NCI-H1694 (cell line): Measurements from ENCODE around the gene STXBP5L.
"Not testable (repeated sequence)": the region's sequence is repeated elsewhere in the genome, so short reads cannot be mapped to it uniquely, and the experiment has no call there.

Source experiments
- DNase-seq: peaks from one replicate; lab custom pipeline; 2025; lab: John Stamatoyannopoulos, UW

Gene STXBP5L

DNA sequence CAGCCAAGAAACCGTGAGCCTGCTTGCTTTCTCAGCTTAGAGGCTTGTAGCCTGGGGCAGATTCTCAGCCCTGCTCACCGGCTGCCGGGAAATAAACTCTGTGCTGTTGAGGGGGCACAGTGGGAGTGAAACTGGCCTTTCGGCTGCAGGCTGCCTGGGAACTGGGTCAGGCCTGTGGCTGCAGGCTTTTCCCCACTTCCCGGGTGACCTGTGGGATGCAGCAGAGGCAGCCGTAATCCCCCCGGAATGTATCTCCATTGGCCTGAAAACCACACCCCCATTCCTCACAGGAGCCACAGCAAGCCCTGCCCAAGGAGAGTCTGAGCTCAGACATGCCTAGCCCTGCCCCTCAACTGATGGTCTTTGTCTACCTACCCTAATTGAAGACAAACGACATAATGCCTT, 110.9 kb downstream of the STXBP5L start:
- no peak for DNase-seq

- no peak for DNase-seq
Measured at GRCh38 chr3:121063628-121064027, 155.6 kb downstream of the STXBP5L start.

DNA sequence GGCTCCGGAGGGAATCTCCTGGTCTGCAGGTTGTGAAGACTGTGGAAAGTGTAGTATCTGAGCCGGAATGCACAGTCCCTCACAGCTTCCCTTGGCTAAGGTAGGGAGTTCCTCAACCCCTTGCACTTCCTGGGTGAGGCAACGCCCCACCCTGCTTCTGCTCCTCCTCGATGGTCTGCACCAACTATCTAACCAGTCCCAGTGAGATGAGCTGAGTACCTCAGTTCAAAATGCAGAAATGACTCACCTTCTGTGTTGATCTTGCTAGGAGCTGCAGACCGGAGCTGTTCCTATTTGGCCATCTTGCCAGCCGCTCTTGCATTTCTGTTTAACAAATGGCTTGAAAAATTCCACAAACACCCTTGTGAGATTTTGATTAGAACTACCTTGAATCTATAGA, 156.1 kb downstream of the STXBP5L start:
- DNase-seq = no peak

- DNase-seq = peak; percentile 41
Measured at GRCh38 chr3:121072133-121072532, 164.1 kb downstream of the STXBP5L start.

DNA sequence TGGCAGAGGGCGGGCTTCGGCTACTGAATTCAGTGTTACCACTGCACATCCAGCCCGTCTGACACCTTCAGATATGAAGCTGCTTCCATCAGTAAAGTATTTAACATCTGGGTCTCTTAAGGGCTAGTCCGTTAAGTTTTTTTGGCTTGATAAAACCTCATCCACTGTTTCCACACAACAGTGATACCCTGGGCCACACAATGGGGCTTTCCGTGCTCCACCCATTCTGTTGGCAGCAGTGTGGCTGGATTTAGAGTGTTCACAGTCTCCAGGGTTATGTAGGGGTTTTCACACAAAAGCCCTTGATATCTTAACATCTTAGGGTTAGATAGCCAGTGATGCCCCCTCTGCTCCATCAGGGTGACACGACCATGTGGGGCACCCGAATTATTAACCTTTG, 165.0 kb downstream of the STXBP5L start:
- no peak for DNase-seq

DNA sequence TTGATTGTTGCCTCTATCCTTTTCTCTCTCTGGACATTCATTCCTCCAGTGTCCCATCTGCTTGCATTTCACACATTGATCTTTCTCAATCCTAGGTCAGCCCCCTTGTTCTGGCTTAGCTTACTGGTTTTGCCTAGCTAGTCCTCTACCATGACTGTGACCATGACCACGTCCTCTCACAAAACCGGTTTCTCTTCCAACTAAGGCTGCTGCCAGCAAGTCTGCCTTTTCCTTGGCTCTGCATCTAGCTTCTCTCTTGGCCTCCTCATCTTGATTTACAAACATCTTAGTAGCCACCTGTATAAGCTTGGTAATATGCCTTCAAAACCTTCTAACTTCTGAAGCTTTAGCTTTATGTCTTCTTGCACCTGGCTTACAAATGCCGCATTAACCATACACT, 167.2 kb downstream of the STXBP5L start:
- no peak for DNase-seq

- not testable (repeated sequence) for DNase-seq
Measured at GRCh38 chr3:121078378-121079101, 170.5 kb downstream of the STXBP5L start.

- DNase-seq = no peak
Measured at GRCh38 chr3:121096953-121097352, 188.9 kb downstream of the STXBP5L start.

GRCh38 chr3:121111086-121111485, 203.1 kb downstream of the STXBP5L start:
- not testable (repeated sequence) for DNase-seq

GRCh38 chr3:121111914-121112612, 204.1 kb downstream of the STXBP5L start:
- no peak for DNase-seq

GRCh38 chr3:121126033-121126706, 218.2 kb downstream of the STXBP5L start:
- peak; percentile 35 for DNase-seq

GRCh38 chr3:121126707-121127035, 218.7 kb downstream of the STXBP5L start:
- no peak for DNase-seq

DNA sequence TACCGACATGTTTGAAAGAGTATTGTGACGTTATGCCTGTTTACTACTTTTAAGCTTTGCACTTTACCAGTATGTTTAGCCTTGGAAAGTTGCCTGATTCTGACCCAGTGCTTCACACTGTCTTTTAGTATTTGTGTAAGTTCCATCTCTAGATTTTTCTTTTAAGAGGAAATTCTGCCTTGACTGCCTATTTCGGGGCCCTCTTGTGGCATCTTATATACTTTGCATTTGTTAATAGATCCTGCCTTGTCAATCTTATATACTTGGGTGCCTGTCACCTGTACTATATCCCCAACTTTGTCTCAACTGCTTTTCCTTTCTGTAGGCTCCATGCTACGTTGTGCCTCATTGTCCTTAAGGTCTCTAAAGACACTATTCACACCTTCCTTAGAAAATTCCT, 244.6 kb downstream of the STXBP5L start:
- no peak for DNase-seq

GRCh38 chr3:121153851-121154250, 245.8 kb downstream of the STXBP5L start:
- no peak for DNase-seq

GRCh38 chr3:121155028-121155427, 247.0 kb downstream of the STXBP5L start:
- no peak for DNase-seq

DNA sequence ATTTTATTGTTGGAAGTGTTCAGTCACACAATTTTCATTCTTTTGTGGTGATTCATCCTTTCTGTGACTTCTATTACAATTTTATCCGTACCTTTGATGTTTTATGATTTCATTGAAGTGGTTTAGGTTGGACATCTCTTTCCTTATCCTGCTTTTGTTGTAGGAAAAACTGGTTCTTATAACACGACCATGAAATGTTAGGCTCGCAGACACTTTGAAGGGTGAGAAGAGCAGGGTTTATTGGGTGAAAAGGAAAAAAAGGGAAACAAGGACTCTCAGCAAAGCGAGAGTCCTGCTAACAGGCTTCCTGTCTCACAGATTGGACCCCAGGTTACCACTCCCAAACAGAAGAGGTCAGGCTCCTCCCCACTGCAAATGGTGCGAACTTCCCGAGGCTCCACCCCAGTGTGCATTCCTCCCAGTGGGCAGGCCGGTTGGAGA, 257.4 kb downstream of the STXBP5L start:
- DNase-seq = no peak

- DNase-seq = no peak
Measured at GRCh38 chr3:121167374-121168139, 259.6 kb downstream of the STXBP5L start.

- DNase-seq = no peak
Measured at GRCh38 chr3:121175083-121175482, 267.1 kb downstream of the STXBP5L start.

DNA sequence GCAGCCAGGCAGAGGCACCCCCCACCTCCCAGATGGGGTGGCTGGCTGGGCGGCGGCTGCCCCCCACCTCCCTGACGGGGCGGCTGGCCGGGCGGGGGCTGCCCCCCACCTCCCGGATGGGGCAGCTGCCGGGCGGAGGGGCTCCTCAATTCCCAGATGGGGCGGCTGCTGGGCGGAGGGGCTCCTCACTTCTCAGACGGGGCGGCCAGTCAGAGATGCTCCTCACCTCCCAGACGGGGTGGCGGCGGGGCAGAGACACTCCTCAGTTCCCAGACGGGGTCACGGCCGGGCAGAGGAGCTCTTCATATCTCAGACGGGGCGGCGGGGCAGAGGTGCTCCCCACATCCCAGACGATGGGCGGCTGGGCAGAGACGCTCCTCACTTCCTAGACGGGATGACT, 282.6 kb downstream of the STXBP5L start:
- not testable (repeated sequence) for DNase-seq

DNA sequence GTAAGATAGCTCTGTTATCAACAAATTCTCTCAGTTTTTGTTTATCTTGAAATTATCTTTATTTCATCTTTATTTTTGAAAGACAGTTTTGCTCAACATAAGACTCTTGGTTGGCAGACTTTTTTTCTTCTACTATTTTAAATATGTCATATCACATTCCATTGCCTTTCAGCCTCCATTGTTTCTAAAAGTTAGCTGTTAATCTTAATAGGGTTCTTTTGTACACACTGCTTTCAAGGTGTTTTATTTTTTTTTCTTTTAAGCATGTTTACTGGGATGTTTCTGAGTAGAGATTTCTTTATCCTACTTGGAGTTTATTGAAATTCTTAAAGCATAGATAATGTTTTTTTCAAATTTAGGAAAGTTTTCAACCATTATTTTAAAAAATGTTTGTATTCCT, 294.6 kb downstream of the STXBP5L start:
- DNase-seq = no peak

DNA sequence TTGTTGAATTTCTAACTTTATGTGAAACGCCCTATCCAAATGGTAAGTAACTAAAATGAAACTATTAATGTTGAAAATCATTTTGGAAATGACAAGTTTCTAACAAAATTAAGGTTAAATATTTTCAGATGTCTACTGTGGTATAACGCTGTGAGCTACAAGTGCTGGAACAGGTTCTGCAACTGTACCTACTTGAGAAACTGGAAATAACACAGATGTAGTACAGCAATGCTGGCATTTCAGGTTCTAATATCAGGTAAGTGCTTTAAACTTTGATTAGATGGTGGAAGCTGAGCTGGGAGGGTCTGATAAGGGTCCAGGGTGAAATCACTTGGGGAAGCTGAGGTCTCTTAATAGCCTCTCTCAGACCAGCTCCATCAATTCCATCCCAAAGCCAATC, 315.1 kb downstream of the STXBP5L start:
- DNase-seq = no peak

DNA sequence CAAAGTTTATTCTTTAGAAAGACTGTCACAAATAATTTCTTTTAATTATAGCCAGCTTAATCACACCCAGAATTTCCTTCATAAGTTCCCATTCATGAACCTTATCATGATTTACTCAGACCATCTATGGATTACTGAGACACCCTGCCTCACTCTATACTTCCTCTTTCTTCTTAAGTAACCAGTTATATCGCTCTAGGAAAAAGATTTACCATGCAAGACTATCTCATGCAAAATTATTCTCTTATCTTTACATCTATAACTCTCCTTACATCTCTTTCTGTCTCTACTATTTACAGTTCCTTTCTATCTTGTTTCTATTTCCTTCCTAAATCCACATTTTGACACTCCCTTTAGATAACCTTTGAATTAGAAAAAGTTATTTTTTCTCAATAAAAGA, 321.0 kb downstream of the STXBP5L start:
- DNase-seq = no peak
